HG03064 (cell line): ENCODE data around the gene RNF208.
"Not testable (repeated sequence)": the region's sequence is repeated elsewhere in the genome, so short reads cannot be mapped to it uniquely, and the experiment has no call there.

Source experiments
- ATAC-seq: cut with Tn5 transposase; IDR thresholded peaks from one replicate; pipeline ENCODE4 v1.9.1; 2021; ENCODE audit warnings: low read depth; ENCODE audit not compliant: unreplicated experiment

Gene RNF208

GRCh38 chr9:137253717-137254623, 31.9 kb upstream of the RNF208 start:
- no peak for ATAC-seq

GRCh38 chr9:137252555-137253506, 30.8 kb upstream of the RNF208 start:
- no peak for ATAC-seq

- ATAC-seq = no peak
These were observed 29.6 kb upstream of the RNF208 start for GRCh38 chr9:137251490-137252268.

- ATAC-seq = no peak
These were observed 29.1 kb upstream of the RNF208 start, which contains the start of gene STPG3 for GRCh38 chr9:137251194-137251461. STPG3 (plus strand) TSS chr9:137251286; CDS start chr9:137251287, 1 bp downstream.

GRCh38 chr9:137250329-137251193, 28.5 kb upstream of the RNF208 start:
- ATAC-seq = no peak

GRCh38 chr9:137247916-137248175, 25.8 kb upstream of the RNF208 start:
- ATAC-seq = no peak

- ATAC-seq = no peak
These were observed 25.3 kb upstream of the RNF208 start for GRCh38 chr9:137247135-137247915.

- no peak for ATAC-seq
These were observed 23.7 kb upstream of the RNF208 start for GRCh38 chr9:137245450-137246421.

GRCh38 chr9:137244486-137245449, 22.7 kb upstream of the RNF208 start:
- ATAC-seq = no peak

GRCh38 chr9:137243626-137244485, 21.8 kb upstream of the RNF208 start:
- ATAC-seq = no peak

- not testable (repeated sequence) for ATAC-seq
These were observed 21.2 kb upstream of the RNF208 start for GRCh38 chr9:137243266-137243625.

- no peak for ATAC-seq
These were observed 20.5 kb upstream of the RNF208 start for GRCh38 chr9:137242269-137243203.

- ATAC-seq = peak; percentile 4
These were observed 19.6 kb upstream of the RNF208 start for GRCh38 chr9:137241490-137242268.

GRCh38 chr9:137240841-137241489, 18.9 kb upstream of the RNF208 start, which contains the start of gene TUBB4B:
TUBB4B (plus strand) TSS chr9:137241287; CDS start chr9:137241361, 74 bp downstream.
- ATAC-seq = peak; percentile 67
